GM19043 (cell line): ENCODE measurements around the gene CEMIP.

Experiments used
- ATAC-seq: cut with Tn5 transposase; IDR thresholded peaks from one replicate; pipeline ENCODE4 v1.9.1; 2021; ENCODE audit warnings: low read depth; ENCODE audit not compliant: unreplicated experiment

Gene CEMIP

GRCh38 chr15:80970018-80970657 is 191.0 kb downstream of the CEMIP start:
- ATAC-seq = peak; percentile 63

GRCh38 chr15:80970658-80971057 is 191.5 kb downstream of the CEMIP start:
- no peak for ATAC-seq

- no peak for ATAC-seq
Measured at GRCh38 chr15:80971143-80971542, 192.0 kb downstream of the CEMIP start.

GRCh38 chr15:80972276-80972675 is 193.1 kb downstream of the CEMIP start:
- no peak for ATAC-seq

- ATAC-seq = no peak
Measured at GRCh38 chr15:80974914-80975313, 195.7 kb downstream of the CEMIP start.

GRCh38 chr15:80976851-80977250 is 197.7 kb downstream of the CEMIP start:
- ATAC-seq = no peak

GRCh38 chr15:80977627-80978036 is 198.5 kb downstream of the CEMIP start:
- ATAC-seq = no peak

- ATAC-seq = no peak
Measured at GRCh38 chr15:80978685-80979329, 199.6 kb downstream of the CEMIP start.

- no peak for ATAC-seq
Measured at GRCh38 chr15:80979538-80980200, 200.5 kb downstream of the CEMIP start.

- ATAC-seq = no peak
Measured at GRCh38 chr15:80982205-80982604, 203.0 kb downstream of the CEMIP start.

GRCh38 chr15:80982839-80983238 is 203.7 kb downstream of the CEMIP start:
- no peak for ATAC-seq

GRCh38 chr15:80984856-80985255 is 205.7 kb downstream of the CEMIP start:
- no peak for ATAC-seq

- ATAC-seq = no peak
Measured at GRCh38 chr15:80985981-80986380, 206.8 kb downstream of the CEMIP start.

GRCh38 chr15:80986487-80986886 is 207.3 kb downstream of the CEMIP start:
- no peak for ATAC-seq

GRCh38 chr15:80988148-80988796 is 209.1 kb downstream of the CEMIP start:
- no peak for ATAC-seq

GRCh38 chr15:80989081-80989517 is 209.9 kb downstream of the CEMIP start:
- no peak for ATAC-seq

- ATAC-seq = peak; percentile 95
Measured at GRCh38 chr15:80989518-80990478, 210.6 kb downstream of the CEMIP start, which contains the start of gene MESD. TSS of gene MESD (minus strand) at chr15:80989819. CDS start at chr15:80989791, 28 bp downstream.

- ATAC-seq = no peak
Measured at GRCh38 chr15:80990955-80991354, 211.8 kb downstream of the CEMIP start.

GRCh38 chr15:80991421-80991820 is 212.3 kb downstream of the CEMIP start:
- no peak for ATAC-seq

GRCh38 chr15:80992006-80992405 is 212.8 kb downstream of the CEMIP start:
- ATAC-seq = no peak
